NT2/D1 (cell line): Measurements from ENCODE around the gene QPCT.

ENCODE experiments used
- SUZ12 ChIP-seq: IDR thresholded peaks from 2 replicates; pipeline ENCODE4 v1.6.1; 2011; ENCODE audit not compliant: insufficient read length, insufficient read depth; ENCODE audit errors: extremely low read depth
- YY1 ChIP-seq: IDR thresholded peaks from 2 replicates; pipeline ENCODE4 v1.6.1; 2011; ENCODE audit not compliant: insufficient read length, insufficient read depth

- TF ChIP-seq YY1 (no peak), SUZ12 (no peak)
These were observed 22.1 kb upstream of the QPCT start for GRCh38 chr2:37322368-37322767.
